ENCODE results near the gene ZNF557. TPM values are rescaled to one million over a fixed set of nuclear protein-coding genes. Genes with fewer than 3 reads are reported as not detected.
"Not testable (repeated sequence)": the region's sequence is repeated elsewhere in the genome, so short reads cannot be mapped to it uniquely, and the experiment has no call there.

Gene ZNF557
- total and polyA plus RNA-seq, 2 of the 8 experiments (the other 6 are each of a cell fraction or from before 2014, with no cell fraction given): 1.4 to 7.4 TPM

DNA sequence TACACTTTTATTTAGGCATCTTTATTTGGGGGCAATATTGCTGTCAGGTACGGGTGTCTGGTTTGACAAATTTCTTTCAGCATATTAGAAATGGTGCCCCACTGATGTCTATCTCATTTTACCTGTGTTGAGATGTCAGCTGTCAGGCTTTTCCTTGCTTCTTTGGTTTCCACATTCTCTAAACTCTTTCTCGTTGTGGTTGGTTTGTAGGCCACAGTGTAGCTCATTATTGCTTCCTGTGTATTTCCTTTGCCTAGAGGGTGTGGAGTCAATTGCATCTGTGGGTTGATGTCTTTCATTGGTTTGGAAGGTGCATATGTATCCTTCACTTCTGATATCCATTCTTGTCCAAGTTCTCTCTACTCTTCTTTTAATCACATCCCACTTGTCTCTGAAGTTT, 9.5 kb upstream of the ZNF557 start:
- H3K18ac ChIP-seq (ENCODE audit: extremely low read depth, low read length); H4K20me1 ChIP-seq (replicated peaks in 1 of 2; ENCODE audit: control insufficient read depth in 1 of 2, insufficient read depth in 2 of 2, low read length in 2 of 2); H3K4me3 ChIP-seq (ENCODE audit: extremely low read depth in 1 of 4, insufficient read depth in 2 of 4, low read depth in 3 of 4, low read length in 4 of 4); H4K8ac ChIP-seq (ENCODE audit: extremely low read depth, insufficient read depth, low read length); H3K23ac ChIP-seq (ENCODE audit: insufficient read length); H3K4me1 ChIP-seq (replicated peaks in 1 of 4; ENCODE audit: control insufficient read depth in 3 of 4, insufficient read depth in 4 of 4, low read length in 3 of 4); H2BK15ac ChIP-seq (ENCODE audit: low read length); CTCF ChIA-PET (ENCODE audit: partially characterized antibody); H3K79me1 ChIP-seq (ENCODE audit: low read depth, low read length); H2BK5ac ChIP-seq (ENCODE audit: low read depth, low read length); POLR2A ChIA-PET (ENCODE audit: partially characterized antibody); H3K36me3 ChIP-seq (ENCODE audit: control insufficient read depth in 2 of 4, insufficient read depth in 4 of 4, low read length in 3 of 4); H2AK5ac ChIP-seq (ENCODE audit: low read depth, low read length); H3K23me2 ChIP-seq (ENCODE audit: low read depth, low read length); H3K56ac ChIP-seq (replicated peaks; ENCODE audit: insufficient read length, low read depth, low read length); H2AFZ ChIP-seq (ENCODE audit: low read length); DNase-seq (ENCODE audit: low read depth in 1 of 2, low spot score in 2 of 2); H4K91ac ChIP-seq (replicated peaks; ENCODE audit: insufficient read length, low read length); H3K4me2 ChIP-seq (ENCODE audit: insufficient read depth in 1 of 2, low read depth in 2 of 2, low read length in 2 of 2); H3K79me2 ChIP-seq (ENCODE audit: control insufficient read depth in 1 of 2, insufficient read depth in 2 of 2, low read length in 2 of 2); H3K14ac ChIP-seq (ENCODE audit: insufficient read length); H3K27me3 ChIP-seq (replicated peaks in 1 of 4; ENCODE audit: control insufficient read depth in 3 of 4, extremely low read depth in 1 of 4, insufficient read depth in 3 of 4, low read length in 3 of 4); H2BK120ac ChIP-seq (replicated peaks; ENCODE audit: low read depth, low read length); H3K27ac ChIP-seq (ENCODE audit: low read depth, low read length); H2BK20ac ChIP-seq (ENCODE audit: low read length); H2BK12ac ChIP-seq (ENCODE audit: low read depth, low read length); H3K9ac ChIP-seq (replicated peaks in 1 of 4; ENCODE audit: extremely low read depth in 1 of 4, low read depth in 3 of 4, low read length in 3 of 4); H3K4ac ChIP-seq (replicated peaks; ENCODE audit: insufficient read length, low read depth, low read length); H4K5ac ChIP-seq (ENCODE audit: insufficient read length, low read depth, low read length); FAIRE-seq: not testable (repeated sequence)
- 76% methylated on average over 1 of the region's 2 CpGs; no CpG with 5 or more reads in 1 of the 2 experiments for WGBS, 2 experiments (ENCODE audit: extremely low coverage in 1 of 2, insufficient coverage in 1 of 2, insufficient read length in 1 of 2, insufficient replicate concordance in 2 of 2, low coverage in 1 of 2, low lambda C conversion rate in 2 of 2, missing lambda C conversion rate in 1 of 2)
- H3K9me3 ChIP-seq (ENCODE audit: insufficient read depth in 2 of 2, low read depth in 1 of 2, low read length in 1 of 2): peaks cover 0 to 14% of the 10 kb centered on the region in 2 experiments; a peak in 2 of 4 replicates

All from H1 (cell line).